ENCODE results near the gene CORO2B.

DNA sequence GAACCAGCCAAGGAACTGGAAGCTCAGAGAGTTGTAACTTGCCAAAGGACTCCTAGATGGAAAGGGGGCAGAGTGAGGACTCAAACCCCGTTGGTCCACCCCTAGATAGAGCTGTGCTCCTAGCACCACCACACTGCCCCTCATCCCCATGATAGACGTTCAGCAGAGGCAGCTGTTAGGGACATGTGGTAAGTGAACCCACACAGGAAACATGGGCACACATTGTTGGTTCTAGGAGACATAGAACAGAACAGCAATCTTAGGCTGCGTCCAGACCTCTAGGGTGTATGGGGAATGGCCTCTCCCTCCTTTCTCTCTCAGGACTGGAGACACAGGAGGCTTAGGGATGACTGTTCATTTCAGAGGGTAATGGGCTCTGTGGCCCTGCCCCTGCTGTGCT lies 139.2 kb downstream of the CORO2B start:
- TF ChIP-seq, protein P1, sequence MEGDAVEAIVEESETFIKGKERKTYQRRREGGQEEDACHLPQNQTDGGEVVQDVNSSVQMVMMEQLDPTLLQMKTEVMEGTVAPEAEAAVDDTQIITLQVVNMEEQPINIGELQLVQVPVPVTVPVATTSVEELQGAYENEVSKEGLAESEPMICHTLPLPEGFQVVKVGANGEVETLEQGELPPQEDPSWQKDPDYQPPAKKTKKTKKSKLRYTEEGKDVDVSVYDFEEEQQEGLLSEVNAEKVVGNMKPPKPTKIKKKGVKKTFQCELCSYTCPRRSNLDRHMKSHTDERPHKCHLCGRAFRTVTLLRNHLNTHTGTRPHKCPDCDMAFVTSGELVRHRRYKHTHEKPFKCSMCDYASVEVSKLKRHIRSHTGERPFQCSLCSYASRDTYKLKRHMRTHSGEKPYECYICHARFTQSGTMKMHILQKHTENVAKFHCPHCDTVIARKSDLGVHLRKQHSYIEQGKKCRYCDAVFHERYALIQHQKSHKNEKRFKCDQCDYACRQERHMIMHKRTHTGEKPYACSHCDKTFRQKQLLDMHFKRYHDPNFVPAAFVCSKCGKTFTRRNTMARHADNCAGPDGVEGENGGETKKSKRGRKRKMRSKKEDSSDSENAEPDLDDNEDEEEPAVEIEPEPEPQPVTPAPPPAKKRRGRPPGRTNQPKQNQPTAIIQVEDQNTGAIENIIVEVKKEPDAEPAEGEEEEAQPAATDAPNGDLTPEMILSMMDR (IDR thresholded peaks at IDR 0.05), result no peak
- no peak for TF ChIP-seq POLR2A (IDR thresholded peaks at IDR 0.05)

Measured in Peyer's patch (tissue), 4 donors.